ENCODE data around the gene ADAMTS18. TPM values are rescaled to one million over a fixed set of nuclear protein-coding genes. Genes with fewer than 3 reads are reported as not detected.

ADAMTS18 gene
- total and polyA plus RNA-seq, 9 donors, result 0.05 to 2.3 (median 0.79) TPM; not detected in 1

DNA sequence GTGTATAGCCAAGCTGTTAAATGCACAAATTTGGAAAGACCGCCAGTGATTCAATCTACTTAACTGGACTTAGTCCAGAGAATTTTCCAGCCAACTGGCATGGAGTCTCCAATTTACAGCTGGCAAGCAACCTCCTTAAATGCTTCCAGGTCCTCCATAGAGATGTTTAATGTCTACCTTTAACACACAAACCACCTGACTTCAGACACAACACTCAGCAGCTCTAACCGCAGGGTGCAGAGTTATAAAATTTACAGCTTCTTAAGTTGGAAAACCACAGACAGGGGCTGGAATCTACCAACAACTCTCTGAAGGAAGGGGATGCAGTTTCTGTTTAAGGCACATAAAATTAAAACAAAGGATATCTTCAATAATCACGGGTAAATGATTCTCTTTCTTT is 128.8 kb downstream of the ADAMTS18 start:
- Histone ChIP-seq H3K36me3 (no peaks in the 10 kb centered on the region), H3K4me3 (no peak overlapping the region), H3K9me3 (no peaks in the 10 kb centered on the region), H3K27ac (no peak overlapping the region), H3K4me1 (ENCODE audit: insufficient read depth) (no peaks in the 10 kb centered on the region), H3K27me3 (no peaks in the 10 kb centered on the region)
- TF ChIP-seq EP300 (IDR thresholded peaks at IDR 0.05) (no peak), POLR2A (IDR thresholded peaks at IDR 0.05) (no peak)
- TF ChIP-seq, protein P1, sequence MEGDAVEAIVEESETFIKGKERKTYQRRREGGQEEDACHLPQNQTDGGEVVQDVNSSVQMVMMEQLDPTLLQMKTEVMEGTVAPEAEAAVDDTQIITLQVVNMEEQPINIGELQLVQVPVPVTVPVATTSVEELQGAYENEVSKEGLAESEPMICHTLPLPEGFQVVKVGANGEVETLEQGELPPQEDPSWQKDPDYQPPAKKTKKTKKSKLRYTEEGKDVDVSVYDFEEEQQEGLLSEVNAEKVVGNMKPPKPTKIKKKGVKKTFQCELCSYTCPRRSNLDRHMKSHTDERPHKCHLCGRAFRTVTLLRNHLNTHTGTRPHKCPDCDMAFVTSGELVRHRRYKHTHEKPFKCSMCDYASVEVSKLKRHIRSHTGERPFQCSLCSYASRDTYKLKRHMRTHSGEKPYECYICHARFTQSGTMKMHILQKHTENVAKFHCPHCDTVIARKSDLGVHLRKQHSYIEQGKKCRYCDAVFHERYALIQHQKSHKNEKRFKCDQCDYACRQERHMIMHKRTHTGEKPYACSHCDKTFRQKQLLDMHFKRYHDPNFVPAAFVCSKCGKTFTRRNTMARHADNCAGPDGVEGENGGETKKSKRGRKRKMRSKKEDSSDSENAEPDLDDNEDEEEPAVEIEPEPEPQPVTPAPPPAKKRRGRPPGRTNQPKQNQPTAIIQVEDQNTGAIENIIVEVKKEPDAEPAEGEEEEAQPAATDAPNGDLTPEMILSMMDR (IDR thresholded peaks at IDR 0.05), result no peak
- WGBS, 3 donors, result 72 to 78% (median 75%) methylated on average over 3 of the region's 3 CpGs
- no peak for DNase-seq
- intact Hi-C loops (cut with DNase I), result no loop called here

DNA sequence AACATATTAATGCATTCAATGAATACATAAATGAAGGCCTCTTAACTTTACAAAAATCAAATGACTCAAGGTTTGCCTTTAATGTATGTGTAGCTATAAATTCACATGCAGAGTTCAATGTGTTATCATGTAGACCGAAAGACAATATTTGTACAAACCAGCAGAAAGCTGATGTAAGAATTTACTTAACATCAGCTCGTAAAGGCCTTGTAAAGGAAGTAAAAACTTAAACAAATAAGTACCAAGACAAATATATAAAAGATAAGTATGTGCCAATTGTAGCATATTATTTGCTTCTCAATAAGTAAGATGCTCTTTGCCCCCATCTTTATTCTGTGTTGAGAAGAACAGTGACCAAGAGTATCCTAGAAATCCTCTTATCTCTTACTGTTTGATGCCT is 130.0 kb downstream of the ADAMTS18 start:
- Histone ChIP-seq H3K36me3 (no peaks in the 10 kb centered on the region), H3K4me3 (no peak overlapping the region), H3K4me1 (ENCODE audit: insufficient read depth) (no peaks in the 10 kb centered on the region), H3K27me3 (no peaks in the 10 kb centered on the region), H3K27ac (no peak overlapping the region), H3K9me3 (no peaks in the 10 kb centered on the region)
- no peak for TF ChIP-seq POLR2A (IDR thresholded peaks at IDR 0.05)
- intact Hi-C loops (cut with DNase I), result no loop called here
- 34 to 56% (median 53%) methylated on average over 2 of the region's 2 CpGs for WGBS, 3 donors
- DNase-seq, result no peak

DNA sequence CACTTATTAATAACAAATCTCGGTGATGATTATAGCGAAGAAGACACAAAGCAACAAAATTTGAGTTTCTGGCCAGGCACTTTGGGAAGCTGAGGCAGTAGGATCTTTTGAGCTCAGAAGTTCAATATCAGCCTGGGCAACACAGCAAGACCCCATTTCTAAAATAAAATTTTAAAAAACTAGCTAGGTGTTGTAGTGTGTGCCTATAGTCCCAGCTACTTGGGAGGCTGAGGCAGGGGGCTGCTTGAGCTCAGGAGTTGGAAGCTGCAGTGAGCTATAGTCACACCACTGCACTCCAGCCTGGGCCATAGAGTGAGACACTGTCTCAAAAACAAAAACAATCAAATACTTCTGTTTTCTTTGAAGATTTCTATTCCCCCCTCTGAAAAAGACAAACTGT is 130.7 kb downstream of the ADAMTS18 start:
- Histone ChIP-seq H3K27ac (no peak overlapping the region), H3K4me1 (ENCODE audit: insufficient read depth) (no peaks in the 10 kb centered on the region), H3K4me3 (no peak overlapping the region), H3K9me3 (no peaks in the 10 kb centered on the region), H3K36me3 (no peaks in the 10 kb centered on the region), H3K27me3 (no peaks in the 10 kb centered on the region)
- DNase-seq, result no peak
- 69 to 93% (median 92%) methylated on average over 2 of the region's 2 CpGs for WGBS, 3 donors
- intact Hi-C loops (cut with DNase I), result no loop called here
- TF ChIP-seq POLR2A (IDR thresholded peaks at IDR 0.05) (no peak), EP300 (IDR thresholded peaks at IDR 0.05) (no peak)
- TF ChIP-seq, protein P1 (IDR thresholded peaks at IDR 0.05), result no peak

DNA sequence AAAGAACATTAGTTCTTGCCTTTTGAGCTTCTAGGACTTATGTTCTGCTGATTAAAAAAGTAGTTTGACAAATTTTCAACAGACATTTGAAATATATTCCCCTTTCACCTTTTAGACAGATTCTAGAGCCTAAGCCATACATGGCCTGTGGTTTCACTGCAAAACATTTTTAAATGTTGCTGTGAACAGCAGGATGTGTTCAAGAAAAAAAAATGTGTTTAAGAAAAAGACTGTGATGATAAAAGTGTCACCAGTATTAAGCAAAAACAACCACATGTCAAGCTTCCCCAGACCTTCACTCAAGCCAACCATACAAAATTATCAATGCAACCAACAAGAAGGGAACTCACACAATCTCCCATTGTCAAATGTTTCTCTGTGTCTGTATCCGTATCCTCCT is 132.2 kb downstream of the ADAMTS18 start:
- DNase-seq, result no peak
- no peaks in the 10 kb centered on the region for H3K9me3 ChIP-seq
- intact Hi-C loops (cut with DNase I), result no loop called here
- H3K27me3 ChIP-seq, result no peaks in the 10 kb centered on the region
- H3K4me1 ChIP-seq (ENCODE audit: insufficient read depth), result no peaks in the 10 kb centered on the region
- no peak overlapping the region for H3K4me3 ChIP-seq
- no peaks in the 10 kb centered on the region for H3K36me3 ChIP-seq
- TF ChIP-seq EP300 (IDR thresholded peaks at IDR 0.05), result no peak
- 59 to 78% (median 67%) methylated on average over 1 of the region's 1 CpG for WGBS, 3 donors
- H3K27ac ChIP-seq, result no peak overlapping the region

DNA sequence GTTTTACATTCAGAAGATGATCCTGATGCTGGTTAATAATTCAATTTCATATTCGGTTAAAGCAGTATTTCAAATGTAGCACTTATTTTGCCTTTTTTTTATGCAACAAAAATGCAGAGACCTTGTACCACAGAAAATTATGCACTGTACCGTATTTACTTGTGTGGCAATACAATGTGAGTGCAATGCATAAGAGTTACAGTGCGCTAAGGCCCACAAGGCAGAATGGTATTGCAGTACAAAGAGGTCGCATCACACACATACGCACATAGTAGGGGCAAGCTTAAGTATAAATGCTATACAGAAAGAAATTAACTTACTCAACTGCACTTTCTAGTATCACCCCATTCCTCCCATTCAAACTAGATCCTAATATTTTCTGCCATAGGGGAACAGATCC is 132.6 kb downstream of the ADAMTS18 start:
- Histone ChIP-seq H3K36me3 (no peaks in the 10 kb centered on the region), H3K27me3 (no peaks in the 10 kb centered on the region), H3K27ac (no peak overlapping the region), H3K4me1 (ENCODE audit: insufficient read depth) (no peaks in the 10 kb centered on the region), H3K9me3 (no peaks in the 10 kb centered on the region), H3K4me3 (no peak overlapping the region)
- 62 to 84% (median 72%) methylated on average over 5 of the region's 5 CpGs for WGBS, 3 donors
- no peak for TF ChIP-seq EP300 (IDR thresholded peaks at IDR 0.05)
- TF ChIP-seq POLR2A (IDR thresholded peaks at IDR 0.05), result no peak
- TF ChIP-seq, protein P1 (IDR thresholded peaks at IDR 0.05), result no peak
- no peak for DNase-seq
- intact Hi-C loops (cut with DNase I), result no loop called here

DNA sequence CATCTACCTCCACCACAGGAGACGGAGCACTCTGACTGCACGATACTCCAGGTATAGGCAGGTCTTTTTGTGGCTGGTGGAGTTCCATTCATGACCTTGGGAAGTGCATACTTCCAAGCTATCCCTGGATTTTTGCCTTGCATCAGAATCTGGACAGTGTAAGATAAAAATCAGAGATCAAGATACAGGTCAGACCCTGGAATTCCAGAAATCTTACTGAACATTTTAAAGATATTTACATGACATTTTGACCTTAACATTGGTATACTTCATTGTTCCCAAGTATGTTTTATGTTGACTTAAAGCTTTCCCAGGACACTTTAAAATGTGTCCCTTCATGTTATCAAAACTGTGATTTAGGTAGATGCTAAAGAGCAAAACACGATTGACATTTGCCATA is 134.6 kb downstream of the ADAMTS18 start:
- Histone ChIP-seq H3K4me3 (no peak overlapping the region), H3K4me1 (ENCODE audit: insufficient read depth) (no peaks in the 10 kb centered on the region), H3K27ac (no peak overlapping the region), H3K9me3 (no peaks in the 10 kb centered on the region), H3K36me3 (no peaks in the 10 kb centered on the region), H3K27me3 (no peaks in the 10 kb centered on the region)
- intact Hi-C loops (cut with DNase I), result no loop called here
- no peak for TF ChIP-seq POLR2A (IDR thresholded peaks at IDR 0.05)
- TF ChIP-seq EP300 (IDR thresholded peaks at IDR 0.05), result no peak
- TF ChIP-seq, protein P1 (IDR thresholded peaks at IDR 0.05), result no peak
- no peak for DNase-seq
- 78 to 84% (median 79%) methylated on average over 3 of the region's 3 CpGs for WGBS, 3 donors
